GM12875 (cell line): ENCODE results near the gene TEDC1.

Experiments used
- H3K4me3 ChIP-seq: one replicate; pipeline ENCODE4 v1.5.1; 2011; ENCODE audit warnings: low read depth, low read length, control low read depth
- CTCF ChIP-seq: IDR thresholded peaks from 2 replicates; pipeline ENCODE4 v1.5.1; 2011; ENCODE audit warnings: low read depth, mild to moderate bottlenecking, control low read depth, inconsistent platforms, low read length, moderate library complexity, borderline replicate concordance; ENCODE audit not compliant: insufficient read depth

The TEDC1 gene

DNA sequence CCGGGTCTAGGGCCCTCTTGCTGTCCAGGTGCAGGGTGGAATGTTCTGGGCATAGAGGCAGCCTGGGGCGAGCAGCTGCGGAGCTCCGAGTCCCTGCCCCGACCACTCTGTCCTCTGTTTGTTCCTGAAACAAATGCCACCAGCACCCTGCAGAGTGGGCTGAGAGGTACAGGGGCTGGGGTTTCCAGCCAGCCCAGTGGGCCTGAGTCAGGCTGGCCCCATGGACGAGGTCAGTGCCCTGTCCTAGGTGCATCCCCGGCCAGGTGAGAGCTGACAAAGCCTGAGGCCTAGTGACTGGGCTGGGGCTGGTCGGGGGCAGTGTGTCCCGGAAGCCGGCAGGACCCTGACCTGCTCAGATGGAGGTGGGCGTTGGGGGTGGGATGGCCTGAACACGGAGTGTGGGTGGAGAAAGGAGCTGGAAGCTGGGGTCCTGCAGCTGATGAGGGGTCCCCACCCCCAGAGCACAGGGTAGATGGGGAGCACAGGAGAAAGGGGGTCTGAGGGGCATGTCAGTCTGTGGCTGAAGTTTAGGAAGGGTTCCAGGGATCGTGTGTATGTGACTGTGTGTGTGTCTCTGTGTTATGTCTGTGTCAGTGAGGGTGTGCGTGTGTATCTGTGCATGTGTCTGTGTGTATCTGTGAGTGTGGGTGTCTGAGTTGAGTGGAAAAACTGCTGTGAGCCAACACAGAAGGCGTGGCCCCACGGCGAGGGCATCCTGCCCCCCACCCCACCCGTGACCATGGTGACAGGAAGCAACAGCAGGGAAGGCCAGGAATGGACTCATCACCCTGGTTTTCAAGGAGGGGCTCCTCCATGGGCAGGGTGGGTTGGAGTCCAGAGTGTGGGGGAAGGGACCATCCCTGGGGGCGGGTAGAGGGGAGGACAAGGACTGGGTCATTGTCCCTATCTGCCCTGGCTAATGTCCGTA, 6.7 kb upstream of the TEDC1 start:
- no peak overlapping the region for H3K4me3 ChIP-seq
- TF ChIP-seq CTCF = no peak

DNA sequence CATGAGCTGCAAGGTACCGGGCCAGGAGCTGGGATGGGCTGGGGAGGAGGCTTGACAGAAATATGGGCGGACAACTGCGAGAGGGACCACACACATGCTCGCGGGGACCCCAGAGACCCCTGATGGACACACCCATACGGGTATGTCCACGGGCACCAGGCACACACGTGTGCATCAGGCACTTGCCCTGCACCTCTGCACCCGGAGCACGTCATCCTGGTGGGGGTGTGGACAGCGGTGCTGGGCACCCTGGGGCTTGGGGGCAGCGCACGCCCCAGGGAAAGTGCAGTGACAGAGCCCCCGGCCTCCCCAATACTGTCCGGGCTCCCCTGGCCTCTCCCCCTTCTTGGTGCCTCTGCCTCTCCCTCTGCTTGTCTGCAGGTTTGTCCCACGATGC, 6.1 kb upstream of the TEDC1 start:
- H3K4me3 ChIP-seq = no peak overlapping the region
- TF ChIP-seq CTCF = no peak

DNA sequence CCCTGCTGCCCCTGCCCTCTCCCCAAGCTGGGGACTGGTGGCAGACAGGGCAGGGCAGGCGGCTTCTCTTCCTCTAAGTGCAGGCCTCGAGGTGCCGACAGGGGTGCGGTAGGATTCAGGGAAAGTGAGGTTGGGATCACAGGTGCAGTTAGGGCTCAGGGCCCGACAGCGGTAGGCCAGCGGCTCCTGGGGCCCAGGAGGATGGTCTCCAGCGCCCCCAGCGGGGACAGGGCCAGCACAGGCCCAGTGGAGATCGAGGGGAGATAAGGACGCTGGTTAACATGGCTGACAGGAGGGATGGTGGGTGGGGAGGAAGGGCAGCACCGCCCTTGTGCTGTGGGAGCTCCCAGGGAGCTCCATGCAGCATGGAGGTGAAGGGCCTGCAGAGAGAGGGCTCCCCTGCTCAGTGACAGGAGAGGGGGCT, 5.3 kb upstream of the TEDC1 start:
- peak; percentile 52; the same call in 1 of the 2 replicates for TF ChIP-seq CTCF
- no peak overlapping the region for H3K4me3 ChIP-seq

DNA sequence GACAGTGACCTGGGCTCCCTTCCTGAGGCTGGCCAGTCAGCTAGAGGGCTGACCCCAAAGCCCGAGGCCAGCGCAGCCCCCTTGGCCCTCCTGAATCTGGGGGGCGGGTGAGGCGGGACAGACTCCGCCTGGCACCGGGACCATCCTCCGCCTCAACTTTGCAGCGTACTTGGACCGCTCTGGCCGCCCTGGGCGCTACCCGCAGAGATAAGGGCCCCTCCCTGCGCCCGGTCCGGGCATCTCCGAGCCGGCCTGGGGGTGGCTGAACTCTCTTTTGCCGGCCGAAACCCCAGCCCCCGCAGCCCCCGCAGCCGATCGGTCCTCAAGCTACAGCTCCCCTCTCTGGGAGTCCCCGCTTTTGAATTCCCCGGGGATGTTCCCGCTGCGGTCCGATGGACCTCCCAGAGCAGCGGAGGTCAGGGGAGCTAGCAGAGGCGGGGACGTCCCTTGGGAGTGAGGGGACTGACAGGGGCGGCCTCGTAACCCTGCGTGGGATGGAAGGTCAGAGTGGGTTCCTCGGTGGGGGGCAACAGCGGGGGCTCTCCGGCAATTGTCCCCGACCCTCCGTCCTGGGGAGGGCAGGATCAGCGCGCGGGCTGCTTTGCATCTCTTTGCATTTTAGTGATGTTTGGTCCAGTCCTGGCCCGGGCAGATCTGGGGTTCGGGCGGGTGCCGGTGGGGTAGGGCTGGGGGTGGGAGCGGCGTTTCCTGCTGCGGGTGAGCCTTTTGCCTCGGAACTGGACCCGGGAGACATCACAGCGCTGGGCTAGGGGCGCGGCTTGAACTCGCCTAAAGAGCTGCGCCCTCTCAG, 4.7 kb upstream of the TEDC1 start, which contains the start of gene CRIP1:
Gene CRIP1, plus strand, starts transcription at position 724 of the 811 bp plus-strand sequence. CDS start 374 bp downstream, outside the sequence.
- TF ChIP-seq CTCF = no peak
- peak within 1 kb of the TSS; percentile 49 for H3K4me3 ChIP-seq

DNA sequence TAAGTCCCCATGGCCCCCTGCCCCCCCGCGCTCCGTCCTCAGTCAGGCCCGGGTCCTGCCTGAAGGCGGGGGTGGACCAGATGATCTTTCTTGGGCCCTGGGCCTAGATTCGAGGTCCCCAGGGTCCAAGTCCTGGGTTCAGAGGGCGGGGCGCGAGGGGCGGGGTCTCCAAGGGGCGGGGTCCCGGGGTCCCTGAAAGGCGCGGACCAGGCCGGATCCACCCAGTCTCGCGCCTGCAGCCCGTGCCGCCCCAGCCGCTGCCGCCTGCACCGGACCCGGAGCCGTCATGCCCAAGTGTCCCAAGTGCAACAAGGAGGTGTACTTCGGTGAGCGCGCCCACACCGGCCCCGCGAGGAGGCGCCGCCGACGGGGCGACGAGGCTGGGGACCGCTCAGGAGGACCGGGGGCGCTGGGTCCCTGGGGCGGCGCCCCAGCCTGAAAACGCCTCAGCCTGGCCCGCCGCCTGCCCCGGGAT, 4.0 kb upstream of the TEDC1 start:
- H3K4me3 ChIP-seq = peak overlapping the region; percentile 49
- no peak for TF ChIP-seq CTCF

GRCh38 chr14:105487449-105487985, 3.5 kb upstream of the TEDC1 start:
- peak overlapping the region; percentile 49 for H3K4me3 ChIP-seq
- TF ChIP-seq CTCF = no peak
